Measurements from ENCODE around the gene TIGD2. TPM values are rescaled to one million over a fixed set of nuclear protein-coding genes. Genes with fewer than 3 reads are reported as not detected.
A peak's percentile ranks its signal among the peaks of the same experiment; 100 is the strongest.

Gene TIGD2
- total and polyA plus RNA-seq, 2 donors (not counting 3 experiments of a cell fraction or from before 2014, with no cell fraction given) = 1.1 to 5.0 TPM

DNA sequence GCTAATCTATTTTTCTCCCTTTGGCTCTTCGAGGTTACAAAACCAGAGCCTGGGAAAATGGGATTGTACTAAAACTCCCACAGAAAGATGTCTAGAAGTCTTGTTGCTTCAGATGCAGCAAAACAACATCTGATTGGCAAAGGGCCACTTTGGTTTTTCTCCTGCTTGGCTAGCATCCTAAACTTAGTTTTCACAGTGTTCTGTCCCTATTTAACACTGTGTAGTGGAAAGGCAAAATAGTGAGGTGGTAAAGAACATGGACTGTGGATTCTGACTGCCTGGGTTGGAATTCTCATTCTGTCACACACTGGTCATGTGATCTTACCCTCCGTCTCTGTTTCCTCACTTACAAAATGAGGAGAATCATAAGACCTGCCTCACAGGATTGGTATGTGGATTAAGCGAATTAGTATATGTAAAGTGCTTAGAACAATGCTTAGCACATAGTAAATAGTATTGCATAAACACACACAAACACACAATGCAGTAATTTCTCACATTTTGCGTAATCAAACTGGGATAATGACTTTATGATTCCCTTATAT, 23.5 kb downstream of the TIGD2 start:
- ChIA-PET CTCF (interaction anchor here (0.7 to 1.6 kb wide), 3 partner anchors 9 to 91 kb away, joined by 3 to 5 read pairs (median 4); no protein-coding TSS in a partner anchor), POLR2A (no interaction called here)
- Histone ChIP-seq H3K79me2 (ENCODE audit: control insufficient read depth, insufficient read depth, low read length) (no peaks in the 10 kb centered on the region), H3K27ac (ENCODE audit: insufficient read depth, low read depth, low read length) (no peak overlapping the region), H3K4me3 (replicated peaks in 1 of 3; ENCODE audit: insufficient read depth in 1 of 3, low read depth in 1 of 3, low read length in 3 of 3) (no peak overlapping the region), H3K27me3 (ENCODE audit: control insufficient read depth in 2 of 2, insufficient read depth in 2 of 2, low read length in 2 of 2) (peaks cover 0 to 3% of the 10 kb centered on the region in 2 experiments), H3K9me1 (replicated peaks; ENCODE audit: control insufficient read depth, extremely low read depth, insufficient read depth, low read length) (no peaks in the 10 kb centered on the region), H3K9ac (replicated peaks; ENCODE audit: extremely low read depth, insufficient read depth, low read length) (no peak overlapping the region), H4K20me1 (replicated peaks; ENCODE audit: control insufficient read depth, extremely low read depth, insufficient read depth, low read length) (no peaks in the 10 kb centered on the region), H3K9me3 (replicated peaks; ENCODE audit: control insufficient read depth, insufficient read depth, low read length) (no peaks in the 10 kb centered on the region), H3K4me2 (ENCODE audit: insufficient read depth, low read length) (no peak overlapping the region), H3K36me3 (ENCODE audit: control insufficient read depth in 2 of 2, extremely low read depth in 1 of 2, insufficient read depth in 2 of 2, low read length in 2 of 2) (no peaks in the 10 kb centered on the region), H2AFZ (ENCODE audit: low read depth, low read length) (no peak overlapping the region), H3K4me1 (ENCODE audit: control insufficient read depth, extremely low read depth, insufficient read depth, low read length) (no peaks in the 10 kb centered on the region)
- DNase-seq (ENCODE audit: low read depth, low spot score) = peak; percentile 68
- intact Hi-C loops (cut with micrococcal nuclease) = no loop called here
- dilution Hi-C loops (cut with MboI; ENCODE audit: extremely low pct_ligation_motif_present, low sequenced_read_pairs) = no loop called here
- BruUV-seq (replicated peaks) = no TSS peak
- TF ChIP-seq JUN (IDR thresholded peaks at IDR 0.05; ENCODE audit: borderline replicate concordance, insufficient read depth, insufficient read length, low read depth) (no peak), CTCF (IDR thresholded peaks at IDR 0.05; ENCODE audit: extremely low read depth in 1 of 2, insufficient read depth in 1 of 2, low read depth in 1 of 2, low read length in 2 of 2) (no peak), FOS (IDR thresholded peaks at IDR 0.05; ENCODE audit: borderline replicate concordance, insufficient read depth, low read length) (no peak), EZH2 (IDR thresholded peaks at IDR 0.05; ENCODE audit: borderline replicate concordance, low read depth, low read length, severe bottlenecking) (no peak), MYC (IDR thresholded peaks at IDR 0.05; ENCODE audit: low read depth, low read length) (no peak), POLR2AphosphoS5 (IDR thresholded peaks at IDR 0.05; ENCODE audit: insufficient read depth, low read depth, low read length) (no peak), GATA2 (IDR thresholded peaks at IDR 0.05; ENCODE audit: insufficient read depth, insufficient read length, low read depth, low read length) (no peak), POLR2A (IDR thresholded peaks at IDR 0.05; ENCODE audit: low read depth, low read length) (no peak)
- TF ChIP-seq, protein P1, sequence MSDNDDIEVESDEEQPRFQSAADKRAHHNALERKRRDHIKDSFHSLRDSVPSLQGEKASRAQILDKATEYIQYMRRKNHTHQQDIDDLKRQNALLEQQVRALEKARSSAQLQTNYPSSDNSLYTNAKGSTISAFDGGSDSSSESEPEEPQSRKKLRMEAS (IDR thresholded peaks at IDR 0.05; ENCODE audit: insufficient read depth, insufficient read length) = no peak
- FAIRE-seq = peak; percentile 64
